Occipital lobe (tissue), 3 donors: Measurements from ENCODE around the gene DDX39B. TPM values are rescaled to one million over a fixed set of nuclear protein-coding genes. Genes with fewer than 3 reads are reported as not detected.
"Not testable (repeated sequence)": the region's sequence is repeated elsewhere in the genome, so short reads cannot be mapped to it uniquely, and the experiment has no call there.

Source experiments
- DNase-seq: peaks from one replicate; lab custom pipeline; 2025; lab: John Stamatoyannopoulos, UW
- small RNA-seq: library from RNA; depleted of rRNA; stranded (forward); fragments of <200 nt; gene quantifications from one replicate; pipeline ENCODE3, GENCODE V24; 2014
- total RNA-seq: library from RNA; depleted of rRNA; stranded (reverse); fragments of >200 nt; gene quantifications from one replicate; pipeline ENCODE4 v1.2.3, GENCODE V29; 2014

Gene DDX39B
- total RNA-seq, 1 donor from 2014 or later: 288 TPM

DNA sequence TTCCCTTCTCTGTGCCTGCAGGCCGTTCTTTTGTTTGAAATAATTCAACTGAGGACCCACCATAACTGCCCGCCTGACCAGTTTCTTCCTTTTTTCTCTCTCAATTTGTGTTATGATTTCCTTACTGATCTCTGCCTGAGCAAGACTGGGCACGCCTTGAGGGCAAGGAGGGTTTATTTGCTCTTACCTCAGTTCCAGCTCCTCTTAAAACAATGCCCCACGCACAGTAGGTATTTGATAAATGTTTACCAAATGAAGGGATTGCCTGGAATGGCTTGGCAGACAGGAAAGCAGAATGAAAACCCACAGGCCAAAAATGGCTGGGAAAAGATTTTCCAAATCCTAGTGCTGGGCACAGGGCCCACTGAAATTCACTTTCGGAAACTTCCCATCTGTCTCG is 54.1 kb downstream of the DDX39B start:
- not testable (repeated sequence) for DNase-seq

DNA sequence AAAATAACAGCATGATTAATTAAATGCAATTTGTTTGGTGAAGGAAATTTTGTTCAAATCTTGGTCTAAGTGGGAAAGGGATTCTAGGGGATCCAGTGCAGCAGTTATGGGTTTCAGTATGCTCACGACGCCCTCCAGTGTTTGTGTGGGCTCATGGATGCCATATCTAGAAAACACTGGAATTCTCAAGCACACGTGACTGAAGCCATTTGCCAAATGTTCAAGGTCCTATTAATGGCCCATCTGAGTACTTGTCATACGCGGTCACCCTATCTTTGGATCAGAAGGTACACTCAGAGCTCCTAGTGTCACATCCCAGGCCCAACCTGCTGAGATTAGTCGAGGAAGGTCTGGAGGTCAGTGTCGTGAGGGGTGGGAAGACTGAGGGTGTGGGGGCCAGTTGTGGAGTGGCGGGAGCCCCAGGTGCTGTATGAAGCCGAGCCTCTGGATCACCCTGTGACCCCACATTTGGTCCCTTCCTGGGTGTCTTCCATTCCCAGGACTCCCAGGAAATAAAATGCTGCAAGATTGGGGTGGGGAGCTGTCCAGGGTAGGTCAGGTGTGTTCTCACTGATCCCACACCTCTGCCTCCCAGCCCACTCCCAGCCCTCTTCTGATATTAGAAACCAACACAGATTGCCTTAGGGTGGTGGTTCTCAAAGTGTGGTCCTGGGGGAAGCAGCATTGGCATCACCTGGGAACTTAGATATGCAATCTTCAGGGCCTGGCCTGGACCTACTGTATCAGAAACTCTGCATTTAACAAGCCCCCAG is 55.6 kb downstream of the DDX39B start:
- not testable (repeated sequence) for DNase-seq

DNA sequence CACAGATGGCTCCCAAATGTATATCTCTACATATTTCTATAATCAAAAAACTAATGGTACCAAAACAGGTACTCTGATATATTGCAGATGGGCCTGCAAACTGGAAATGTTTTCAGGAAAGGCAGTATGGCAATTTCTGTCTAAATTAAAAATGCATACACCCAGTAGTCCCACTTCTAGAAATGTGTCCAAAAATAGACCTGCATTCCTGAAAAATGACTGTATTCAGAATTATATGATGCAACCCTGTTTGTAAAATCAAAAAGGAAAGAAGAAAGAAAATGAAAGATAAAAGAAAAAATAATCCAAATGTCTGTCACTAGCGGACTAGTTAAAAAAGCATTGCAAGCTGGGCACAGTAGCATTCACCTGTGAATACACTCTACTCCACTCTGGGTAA is 56.7 kb downstream of the DDX39B start:
- DNase-seq: no peak

DNA sequence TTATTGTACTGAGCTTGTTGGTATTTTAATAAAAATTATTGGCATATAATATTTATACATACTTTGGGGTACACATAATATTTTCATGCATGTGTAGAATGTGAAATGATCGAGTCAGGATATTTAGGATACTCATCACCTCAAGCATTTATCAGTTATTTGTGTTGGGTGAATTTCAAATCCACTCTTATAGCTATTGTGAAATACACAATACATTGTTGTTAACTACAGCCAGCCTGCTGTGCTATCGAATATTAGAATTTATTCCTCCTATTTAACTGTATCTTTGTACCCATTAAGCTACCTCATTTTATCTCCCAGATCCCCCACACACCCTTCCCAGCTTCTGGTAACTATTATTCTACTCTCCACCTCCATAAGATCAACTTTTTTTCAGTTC is 58.4 kb downstream of the DDX39B start:
- no peak for DNase-seq

DNA sequence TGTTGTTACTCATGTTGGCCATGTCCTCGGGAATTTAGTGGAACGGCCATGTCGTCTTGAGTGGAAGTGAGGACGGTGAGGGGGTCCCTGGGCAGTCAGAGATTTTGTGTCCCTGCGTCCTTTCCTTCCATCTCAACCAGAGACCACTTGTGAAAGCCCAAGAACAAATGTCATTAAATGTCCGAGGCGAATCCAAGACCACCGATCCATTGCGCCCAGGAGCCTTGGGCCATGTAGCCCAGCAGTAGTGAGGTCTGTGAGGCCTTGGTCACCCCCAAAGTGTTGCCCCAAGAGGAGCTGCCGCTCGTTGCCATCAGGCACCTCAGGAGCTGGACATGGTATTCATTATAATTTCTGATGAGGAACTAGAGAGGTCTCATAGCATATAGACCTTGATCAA is 61.2 kb downstream of the DDX39B start:
- DNase-seq: no peak

Small RNA genes lying within 50 kb of the gene (small RNA-seq; reads per million reads assigned to genes)
- not detected for gene AL663061.1
- not detected for gene RF00019
- 301 reads per million, percentile 97 among the genes with 10 or more reads in this experiment for gene SNORD117
- gene SNORD84: not detected

Other genes with a start within 250 kb of the DDX39B start
- 34.3 TPM for gene HLA-B, start 184.8 kb downstream of the DDX39B start, total RNA-seq
- gene MICA, start 138.4 kb downstream of the DDX39B start, total RNA-seq: 0.31 TPM
- 0.47 TPM for gene MICB, start 43.9 kb downstream of the DDX39B start, total RNA-seq
- gene MCCD1, start 13.0 kb downstream of the DDX39B start, total RNA-seq: not detected
- gene ATP6V1G2, start 4.6 kb upstream of the DDX39B start, total RNA-seq: 54.0 TPM
- 21.7 TPM for gene NFKBIL1, start 5.6 kb upstream of the DDX39B start, total RNA-seq
- not detected for gene LTA, start 30.3 kb upstream of the DDX39B start, total RNA-seq
- gene TNF, start 33.6 kb upstream of the DDX39B start, total RNA-seq: not detected
- gene LTB, start 40.4 kb upstream of the DDX39B start, total RNA-seq: 0.31 TPM
- 0.94 TPM for gene LST1, start 44.3 kb upstream of the DDX39B start, total RNA-seq
- gene NCR3, start 51.0 kb upstream of the DDX39B start, total RNA-seq: not detected
- 4.1 TPM for gene AIF1, start 73.2 kb upstream of the DDX39B start, total RNA-seq
- gene PRRC2A, start 78.7 kb upstream of the DDX39B start, total RNA-seq: 31.7 TPM
- 118 TPM for gene BAG6, start 110.7 kb upstream of the DDX39B start, total RNA-seq
- not detected for gene APOM, start 113.9 kb upstream of the DDX39B start, total RNA-seq
- gene C6orf47, start 118.8 kb upstream of the DDX39B start, total RNA-seq: 16.2 TPM
- gene GPANK1, start 123.0 kb upstream of the DDX39B start, total RNA-seq: 9.8 TPM
- 69.9 TPM for gene CSNK2B, start 124.1 kb upstream of the DDX39B start, total RNA-seq
- 3.4 TPM for gene LY6G5B, start 128.0 kb upstream of the DDX39B start, total RNA-seq
- gene LY6G5C, start 139.1 kb upstream of the DDX39B start, total RNA-seq: 3.1 TPM
- gene ABHD16A, start 161.3 kb upstream of the DDX39B start, total RNA-seq: 48.2 TPM
- not detected for gene LY6G6F, start 164.9 kb upstream of the DDX39B start, total RNA-seq
- not detected for gene LY6G6D, start 173.3 kb upstream of the DDX39B start, total RNA-seq
- gene LY6G6C, start 179.7 kb upstream of the DDX39B start, total RNA-seq: 0.31 TPM
- gene MPIG6B, start 181.4 kb upstream of the DDX39B start, total RNA-seq: not detected
- 117 TPM for gene DDAH2, start 187.3 kb upstream of the DDX39B start, total RNA-seq
- 35.2 TPM for gene CLIC1, start 194.5 kb upstream of the DDX39B start, total RNA-seq
- gene MSH5, start 198.0 kb upstream of the DDX39B start, total RNA-seq: 4.2 TPM
- 0.31 TPM for gene SAPCD1, start 220.7 kb upstream of the DDX39B start, total RNA-seq
- 0.31 TPM for gene VWA7, start 235.3 kb upstream of the DDX39B start, total RNA-seq